Measurements from ENCODE around the gene IL36B. TPM values are rescaled to one million over a fixed set of nuclear protein-coding genes. Genes with fewer than 3 reads are reported as not detected.

IL36B gene
- total RNA-seq, 2 experiments from 2014 or later, result not detected

GRCh38 chr2:113046465-113046864 is 6.2 kb downstream of the IL36B start:
- Mint-ChIP-seq H3K27me3 (ENCODE audit: low read depth) (peaks cover 8% of the 10 kb centered on the region), H3K36me3 (ENCODE audit: low read depth) (no peaks in the 10 kb centered on the region), H3K9me3 (ENCODE audit: insufficient read depth) (no peaks in the 10 kb centered on the region), H3K27ac (no peak overlapping the region), H3K4me1 (ENCODE audit: low read depth) (no peaks in the 10 kb centered on the region), H3K4me3 (no peak overlapping the region)
- POLR2A ChIA-PET, result no interaction called here
- CTCF ChIA-PET, result no interaction called here
- DNase-seq (no peak), ATAC-seq (no peak)

GRCh38 chr2:113041871-113042270 is 10.8 kb downstream of the IL36B start:
- ATAC-seq (no peak), DNase-seq (no peak)
- Mint-ChIP-seq H3K4me1 (ENCODE audit: low read depth) (no peaks in the 10 kb centered on the region), H3K27ac (no peak overlapping the region), H3K9me3 (ENCODE audit: insufficient read depth) (no peaks in the 10 kb centered on the region), H3K36me3 (ENCODE audit: low read depth) (no peaks in the 10 kb centered on the region), H3K27me3 (ENCODE audit: low read depth) (peaks cover 8% of the 10 kb centered on the region), H3K4me3 (no peak overlapping the region)
- POLR2A ChIA-PET, result no interaction called here
- CTCF ChIA-PET, result interaction anchor here (1.0 to 1.6 kb wide), 3 partner anchors 12 to 101 kb away, joined by 3 read pairs; no protein-coding TSS in a partner anchor

- Mint-ChIP-seq H3K4me1 (ENCODE audit: low read depth) (no peaks in the 10 kb centered on the region), H3K4me3 (no peak overlapping the region), H3K27me3 (ENCODE audit: low read depth) (peaks cover 6% of the 10 kb centered on the region), H3K36me3 (ENCODE audit: low read depth) (no peaks in the 10 kb centered on the region), H3K27ac (no peak overlapping the region), H3K9me3 (ENCODE audit: insufficient read depth) (no peaks in the 10 kb centered on the region)
- CTCF ChIA-PET, result no interaction called here
- POLR2A ChIA-PET, result no interaction called here
- DNase-seq (no peak), ATAC-seq (no peak)
Observed at GRCh38 chr2:113039719-113040118, 12.9 kb downstream of the IL36B start.

- Mint-ChIP-seq H3K27ac (no peak overlapping the region), H3K4me1 (ENCODE audit: low read depth) (no peaks in the 10 kb centered on the region), H3K27me3 (ENCODE audit: low read depth) (peaks cover 6% of the 10 kb centered on the region), H3K36me3 (ENCODE audit: low read depth) (no peaks in the 10 kb centered on the region), H3K9me3 (ENCODE audit: insufficient read depth) (no peaks in the 10 kb centered on the region), H3K4me3 (no peak overlapping the region)
- no peak for DNase-seq
- ATAC-seq, result no peak
- POLR2A ChIA-PET, result no interaction called here
- CTCF ChIA-PET, result interaction anchor here (1.0 kb wide), 1 partner anchor 13 kb away, joined by 3 read pairs; no protein-coding TSS in a partner anchor
Observed at GRCh38 chr2:113039158-113039557, 13.5 kb downstream of the IL36B start.

GRCh38 chr2:113038291-113038690 is 14.4 kb downstream of the IL36B start:
- H3K9me3 Mint-ChIP-seq (ENCODE audit: insufficient read depth), result no peaks in the 10 kb centered on the region
- peaks cover 8% of the 10 kb centered on the region for H3K27me3 Mint-ChIP-seq (ENCODE audit: low read depth)
- CTCF ChIA-PET, result interaction anchor here (1.0 kb wide), 1 partner anchor 14 kb away, joined by 3 read pairs; no protein-coding TSS in a partner anchor
- no peak for ATAC-seq
- no peak for DNase-seq
- no peaks in the 10 kb centered on the region for H3K4me1 Mint-ChIP-seq (ENCODE audit: low read depth)
- H3K4me3 Mint-ChIP-seq, result no peak overlapping the region
- H3K27ac Mint-ChIP-seq, result no peak overlapping the region
- H3K36me3 Mint-ChIP-seq (ENCODE audit: low read depth), result no peaks in the 10 kb centered on the region
- POLR2A ChIA-PET, result interaction anchor here (0.6 kb wide), 1 partner anchor 10 kb away, joined by 3 read pairs; no protein-coding TSS in a partner anchor

- H3K9me3 Mint-ChIP-seq (ENCODE audit: insufficient read depth), result no peaks in the 10 kb centered on the region
- no peak for ATAC-seq
- POLR2A ChIA-PET, result no interaction called here
- no peak overlapping the region for H3K4me3 Mint-ChIP-seq
- DNase-seq, result no peak
- H3K36me3 Mint-ChIP-seq (ENCODE audit: low read depth), result no peaks in the 10 kb centered on the region
- H3K4me1 Mint-ChIP-seq (ENCODE audit: low read depth), result no peaks in the 10 kb centered on the region
- CTCF ChIA-PET, result interaction anchor here (1.3 kb wide), 1 partner anchor 95 kb away, joined by 3 read pairs; no protein-coding TSS in a partner anchor
- H3K27ac Mint-ChIP-seq, result no peak overlapping the region
- peaks cover 11% of the 10 kb centered on the region for H3K27me3 Mint-ChIP-seq (ENCODE audit: low read depth)
Observed at GRCh38 chr2:113036763-113037162, 15.9 kb downstream of the IL36B start.

- no peaks in the 10 kb centered on the region for H3K4me1 Mint-ChIP-seq (ENCODE audit: low read depth)
- POLR2A ChIA-PET, result no interaction called here
- H3K36me3 Mint-ChIP-seq (ENCODE audit: low read depth), result no peaks in the 10 kb centered on the region
- DNase-seq (no peak), ATAC-seq (no peak)
- H3K4me3 Mint-ChIP-seq, result no peak overlapping the region
- H3K27me3 Mint-ChIP-seq (ENCODE audit: low read depth), result peaks cover 11% of the 10 kb centered on the region
- H3K27ac Mint-ChIP-seq, result no peak overlapping the region
- H3K9me3 Mint-ChIP-seq (ENCODE audit: insufficient read depth), result no peaks in the 10 kb centered on the region
- CTCF ChIA-PET, result interaction anchor here (1.1 kb wide), 1 partner anchor 46 kb away, joined by 5 read pairs; no protein-coding TSS in a partner anchor
Observed at GRCh38 chr2:113034016-113034415, 18.7 kb downstream of the IL36B start.

- CTCF ChIA-PET, result interaction anchor here (1.1 kb wide), 1 partner anchor 47 kb away, joined by 5 read pairs; no protein-coding TSS in a partner anchor
- peaks cover 21% of the 10 kb centered on the region for H3K27me3 Mint-ChIP-seq (ENCODE audit: low read depth)
- no peaks in the 10 kb centered on the region for H3K9me3 Mint-ChIP-seq (ENCODE audit: insufficient read depth)
- H3K4me3 Mint-ChIP-seq, result no peak overlapping the region
- no peak for DNase-seq
- H3K4me1 Mint-ChIP-seq (ENCODE audit: low read depth), result no peaks in the 10 kb centered on the region
- no peaks in the 10 kb centered on the region for H3K36me3 Mint-ChIP-seq (ENCODE audit: low read depth)
- POLR2A ChIA-PET, result no interaction called here
- no peak for ATAC-seq
- no peak overlapping the region for H3K27ac Mint-ChIP-seq
Observed at GRCh38 chr2:113032737-113033136, 19.9 kb downstream of the IL36B start.

GRCh38 chr2:113028112-113028511 is 24.6 kb downstream of the IL36B start:
- ATAC-seq (no peak), DNase-seq (no peak)
- H3K4me1 Mint-ChIP-seq (ENCODE audit: low read depth), result no peaks in the 10 kb centered on the region
- H3K36me3 Mint-ChIP-seq (ENCODE audit: low read depth), result no peaks in the 10 kb centered on the region
- CTCF ChIA-PET, result interaction anchor here (1.6 kb wide), 1 partner anchor 86 kb away, joined by 4 read pairs; no protein-coding TSS in a partner anchor
- H3K4me3 Mint-ChIP-seq, result no peak overlapping the region
- H3K27ac Mint-ChIP-seq, result no peak overlapping the region
- POLR2A ChIA-PET, result no interaction called here
- H3K27me3 Mint-ChIP-seq (ENCODE audit: low read depth), result peaks cover 40% of the 10 kb centered on the region
- H3K9me3 Mint-ChIP-seq (ENCODE audit: insufficient read depth), result no peaks in the 10 kb centered on the region

GRCh38 chr2:113027691-113028090 is 25.0 kb downstream of the IL36B start:
- no peaks in the 10 kb centered on the region for H3K4me1 Mint-ChIP-seq (ENCODE audit: low read depth)

GRCh38 chr2:113025737-113026136 is 26.9 kb downstream of the IL36B start:
- H3K36me3 Mint-ChIP-seq (ENCODE audit: low read depth), result no peaks in the 10 kb centered on the region
- H3K4me3 Mint-ChIP-seq, result no peak overlapping the region
- DNase-seq, result no peak
- no peak for ATAC-seq
- ChIA-PET CTCF (no interaction called here), POLR2A (no interaction called here)
- peaks cover 42% of the 10 kb centered on the region for H3K27me3 Mint-ChIP-seq (ENCODE audit: low read depth)
- no peaks in the 10 kb centered on the region for H3K4me1 Mint-ChIP-seq (ENCODE audit: low read depth)
- no peak overlapping the region for H3K27ac Mint-ChIP-seq
- H3K9me3 Mint-ChIP-seq (ENCODE audit: insufficient read depth), result no peaks in the 10 kb centered on the region

More at GRCh38 chr2:113027691-113028090, 25.0 kb downstream of the IL36B start:
- no peak for DNase-seq
- Mint-ChIP-seq H3K4me3 (no peak overlapping the region), H3K9me3 (ENCODE audit: insufficient read depth) (no peaks in the 10 kb centered on the region), H3K27me3 (ENCODE audit: low read depth) (peaks cover 41% of the 10 kb centered on the region), H3K27ac (no peak overlapping the region), H3K36me3 (ENCODE audit: low read depth) (no peaks in the 10 kb centered on the region)
- CTCF ChIA-PET, result interaction anchor here (1.6 kb wide), 1 partner anchor 86 kb away, joined by 4 read pairs; no protein-coding TSS in a partner anchor
- POLR2A ChIA-PET, result no interaction called here
- ATAC-seq, result no peak

GRCh38 chr2:113024764-113025163 is 27.9 kb downstream of the IL36B start:
- H3K36me3 Mint-ChIP-seq (ENCODE audit: low read depth), result no peaks in the 10 kb centered on the region
- no peak for DNase-seq
- no peaks in the 10 kb centered on the region for H3K4me1 Mint-ChIP-seq (ENCODE audit: low read depth)
- H3K27me3 Mint-ChIP-seq (ENCODE audit: low read depth), result peaks cover 38% of the 10 kb centered on the region
- ChIA-PET CTCF (no interaction called here), POLR2A (no interaction called here)
- no peak overlapping the region for H3K27ac Mint-ChIP-seq
- H3K4me3 Mint-ChIP-seq, result no peak overlapping the region
- ATAC-seq, result no peak
- no peaks in the 10 kb centered on the region for H3K9me3 Mint-ChIP-seq (ENCODE audit: insufficient read depth)

GRCh38 chr2:113021312-113021711 is 31.4 kb downstream of the IL36B start:
- no peak overlapping the region for H3K27ac Mint-ChIP-seq
- no peaks in the 10 kb centered on the region for H3K36me3 Mint-ChIP-seq (ENCODE audit: low read depth)
- ATAC-seq (no peak), DNase-seq (no peak)
- CTCF ChIA-PET, result interaction anchor here (0.6 kb wide), 1 partner anchor 70 kb away, joined by 3 read pairs; no protein-coding TSS in a partner anchor
- POLR2A ChIA-PET, result interaction anchor here (0.7 kb wide), 1 partner anchor 36 kb away, joined by 3 read pairs; no protein-coding TSS in a partner anchor
- H3K9me3 Mint-ChIP-seq (ENCODE audit: insufficient read depth), result no peaks in the 10 kb centered on the region
- no peak overlapping the region for H3K4me3 Mint-ChIP-seq
- H3K4me1 Mint-ChIP-seq (ENCODE audit: low read depth), result no peaks in the 10 kb centered on the region
- peaks cover 32% of the 10 kb centered on the region for H3K27me3 Mint-ChIP-seq (ENCODE audit: low read depth)

Measured in activated CD8-positive, alpha-beta T cell treated with anti-CD3 and anti-CD28 coated beads, Interleukin-2, amount 10 ng/mL, durations not matched to agents 7 days and 5 days (primary cell).